Measurements from ENCODE around the gene SNX17.
"Not testable (repeated sequence)": the region's sequence is repeated elsewhere in the genome, so short reads cannot be mapped to it uniquely, and the experiment has no call there.

The SNX17 gene, protein sequence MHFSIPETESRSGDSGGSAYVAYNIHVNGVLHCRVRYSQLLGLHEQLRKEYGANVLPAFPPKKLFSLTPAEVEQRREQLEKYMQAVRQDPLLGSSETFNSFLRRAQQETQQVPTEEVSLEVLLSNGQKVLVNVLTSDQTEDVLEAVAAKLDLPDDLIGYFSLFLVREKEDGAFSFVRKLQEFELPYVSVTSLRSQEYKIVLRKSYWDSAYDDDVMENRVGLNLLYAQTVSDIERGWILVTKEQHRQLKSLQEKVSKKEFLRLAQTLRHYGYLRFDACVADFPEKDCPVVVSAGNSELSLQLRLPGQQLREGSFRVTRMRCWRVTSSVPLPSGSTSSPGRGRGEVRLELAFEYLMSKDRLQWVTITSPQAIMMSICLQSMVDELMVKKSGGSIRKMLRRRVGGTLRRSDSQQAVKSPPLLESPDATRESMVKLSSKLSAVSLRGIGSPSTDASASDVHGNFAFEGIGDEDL

DNA sequence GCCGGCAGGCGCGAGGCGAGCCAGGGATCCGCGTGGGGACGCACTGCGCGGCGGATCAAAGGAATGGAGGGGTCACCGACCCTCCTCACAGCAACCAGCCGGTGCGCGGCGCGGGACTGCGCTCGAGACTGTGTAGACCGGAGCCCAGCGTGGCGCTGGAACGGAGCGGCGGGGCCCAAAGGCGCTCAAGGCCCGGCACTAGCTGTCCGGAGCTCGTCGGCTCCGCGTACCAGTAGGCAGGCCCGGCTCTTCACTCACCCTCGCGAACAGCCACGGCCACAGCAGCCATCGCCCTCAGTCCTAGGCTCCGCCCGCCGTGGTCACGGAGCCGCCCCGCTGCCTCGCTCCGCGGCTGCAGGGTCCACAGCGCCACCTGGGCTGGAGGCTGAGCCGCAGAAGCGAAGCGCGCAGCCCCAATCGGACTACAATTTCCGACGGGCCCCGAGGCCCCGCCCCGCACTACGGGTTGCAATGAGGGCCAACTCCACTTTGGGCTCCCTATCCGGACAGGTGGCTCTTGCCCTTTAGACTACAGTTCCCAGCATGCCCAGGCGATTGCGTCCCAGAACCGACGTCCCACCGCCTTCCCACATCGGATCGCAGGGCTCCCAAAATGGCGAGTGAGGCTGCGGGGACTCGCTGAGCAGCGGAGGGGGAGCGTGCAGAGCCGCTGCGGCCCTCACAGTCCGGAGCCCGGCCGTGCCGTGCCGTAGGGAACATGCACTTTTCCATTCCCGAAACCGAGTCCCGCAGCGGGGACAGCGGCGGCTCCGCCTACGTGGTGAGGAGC is at the start of gene SNX17, which contains the start of gene EIF2B4:
TSS of gene SNX17 (plus strand) at position 591 of the 790 bp plus-strand sequence. CDS start at position 719, 128 bp downstream.
TSS of gene EIF2B4 (minus strand) at position 313 of the 790 bp plus-strand sequence. CDS start at position 289, 24 bp downstream.
- DNase-seq (ENCODE audit: low spot score) = peak; percentile 99

DNA sequence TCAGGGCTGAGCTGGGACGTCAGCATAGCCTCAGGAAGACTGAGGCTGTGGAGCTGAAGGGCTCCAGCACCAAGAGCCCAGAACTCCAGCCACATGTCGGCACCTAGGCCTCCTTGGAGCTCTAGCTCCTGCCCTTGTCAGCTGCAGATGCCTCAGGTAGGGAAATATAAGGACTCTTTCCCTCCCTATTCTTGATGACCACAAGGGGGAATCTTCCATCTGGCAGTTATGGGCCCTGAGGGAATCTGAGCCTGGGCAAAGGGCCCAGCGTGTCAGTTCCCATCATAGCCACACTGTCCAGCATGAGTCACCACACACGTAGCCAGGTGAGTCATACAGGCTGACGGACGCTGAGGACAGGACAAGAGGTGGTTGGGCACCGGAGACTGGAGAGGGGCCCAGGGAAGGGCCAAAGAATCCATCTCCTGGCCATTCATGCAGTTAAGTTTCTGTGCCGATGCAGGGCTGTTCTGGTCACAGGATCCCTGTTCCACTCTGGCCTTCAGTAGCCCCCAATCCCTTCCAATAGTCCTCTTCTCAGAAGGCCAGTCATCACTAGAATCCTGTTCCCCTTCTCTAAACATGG is 49.4 kb upstream of the SNX17 start:
- no peak for DNase-seq (ENCODE audit: low spot score)

DNA sequence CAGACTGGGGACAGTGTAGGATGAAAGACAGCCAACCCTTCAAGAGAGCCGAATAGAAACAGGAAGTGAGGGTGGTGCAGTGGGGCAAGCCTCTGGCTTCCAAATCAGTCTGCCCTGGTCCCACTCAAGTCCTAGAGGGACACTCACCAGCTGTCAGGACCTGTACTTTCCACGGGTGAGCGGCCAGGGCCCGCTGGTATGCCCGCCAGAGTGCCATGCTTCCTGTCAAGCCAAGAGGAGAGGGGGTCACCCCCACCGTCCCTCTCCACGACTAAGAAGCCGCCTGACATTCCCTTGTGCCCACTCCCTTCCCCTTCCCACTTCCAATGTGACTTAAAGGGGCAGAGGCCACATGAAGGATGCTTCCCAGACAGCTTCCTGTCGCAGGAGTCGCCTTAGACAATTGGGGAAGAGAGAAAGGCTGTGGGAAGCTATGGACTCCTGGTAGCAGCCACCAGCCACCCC is 48.1 kb upstream of the SNX17 start:
- DNase-seq (ENCODE audit: low spot score) = peak; percentile 22

DNA sequence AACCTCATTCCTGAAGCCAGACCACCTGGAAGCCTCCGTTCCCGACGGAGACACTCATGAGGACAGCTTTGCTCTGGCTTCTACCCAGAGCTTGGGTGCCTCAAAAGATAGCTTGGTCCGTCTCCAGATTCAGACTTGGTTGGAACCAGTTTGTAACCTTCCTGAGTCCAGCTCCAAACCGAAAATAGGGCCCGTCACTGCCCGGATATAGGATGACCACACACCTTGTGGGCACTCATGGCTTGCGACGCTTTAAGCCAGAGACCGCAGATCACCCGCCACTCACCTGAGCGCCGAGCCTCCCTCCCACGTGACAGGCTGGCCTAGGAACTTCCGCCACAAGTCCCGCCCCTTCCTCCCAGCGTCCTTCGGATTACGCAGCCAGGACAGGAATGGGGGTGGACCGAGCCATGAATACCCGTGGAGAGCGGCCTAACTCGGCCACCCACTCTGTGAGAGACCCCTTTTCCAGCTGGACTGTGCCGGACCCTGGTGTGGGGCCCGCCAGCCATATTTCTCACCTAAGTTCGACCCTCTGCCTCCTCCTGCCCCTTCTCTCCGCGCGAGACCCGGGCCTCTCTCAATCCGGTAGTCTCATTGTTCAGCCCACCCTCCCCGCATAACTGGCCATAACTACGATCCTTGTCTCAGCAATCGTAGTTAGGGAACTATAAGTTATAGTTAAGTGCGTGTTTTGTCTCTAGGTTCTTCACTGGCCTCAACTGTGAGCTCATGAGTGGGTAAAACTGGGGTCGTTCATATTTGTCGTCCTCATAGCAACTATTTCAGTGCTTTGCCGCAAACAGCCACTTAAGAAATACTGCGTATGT is 47.4 kb upstream of the SNX17 start, which contains the start of gene MPV17:
TSS of gene MPV17 (minus strand) at position 332 of the 830 bp plus-strand sequence. CDS start 580 bp downstream, outside the sequence.
- DNase-seq (ENCODE audit: low spot score) = peak; percentile 91

DNA sequence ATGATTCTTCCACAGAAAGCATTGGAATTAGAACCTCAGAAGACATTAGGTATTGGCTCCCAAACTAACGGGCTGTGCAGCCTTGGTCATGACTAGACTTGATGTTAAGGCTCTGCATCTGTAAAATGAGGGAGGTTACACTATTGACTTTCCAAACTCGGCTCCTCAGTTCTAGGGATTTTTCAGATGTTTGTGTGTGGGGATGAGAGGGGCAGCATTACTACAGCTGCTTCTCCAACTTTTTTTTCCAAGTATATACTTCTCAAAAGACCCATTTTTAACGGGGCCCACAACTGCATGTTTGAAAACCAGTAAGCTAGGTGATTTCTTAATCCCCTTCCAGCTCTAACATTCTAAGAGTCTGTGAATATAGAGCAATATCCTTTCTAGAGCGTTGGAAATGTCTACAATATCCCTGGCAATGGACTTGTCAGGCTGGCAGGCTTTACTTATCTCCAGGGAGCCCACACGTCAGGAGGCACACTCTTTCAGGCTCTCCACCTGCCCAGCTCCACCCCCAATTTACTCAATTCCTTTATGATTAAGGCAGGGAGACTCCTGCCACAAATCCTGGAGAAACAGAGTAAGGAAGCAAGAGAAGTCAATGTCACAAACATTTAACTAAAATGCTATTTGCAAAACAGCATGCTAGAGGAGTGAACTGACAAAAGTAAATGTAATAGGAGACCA is 46.7 kb upstream of the SNX17 start:
- DNase-seq (ENCODE audit: low spot score) = no peak

DNA sequence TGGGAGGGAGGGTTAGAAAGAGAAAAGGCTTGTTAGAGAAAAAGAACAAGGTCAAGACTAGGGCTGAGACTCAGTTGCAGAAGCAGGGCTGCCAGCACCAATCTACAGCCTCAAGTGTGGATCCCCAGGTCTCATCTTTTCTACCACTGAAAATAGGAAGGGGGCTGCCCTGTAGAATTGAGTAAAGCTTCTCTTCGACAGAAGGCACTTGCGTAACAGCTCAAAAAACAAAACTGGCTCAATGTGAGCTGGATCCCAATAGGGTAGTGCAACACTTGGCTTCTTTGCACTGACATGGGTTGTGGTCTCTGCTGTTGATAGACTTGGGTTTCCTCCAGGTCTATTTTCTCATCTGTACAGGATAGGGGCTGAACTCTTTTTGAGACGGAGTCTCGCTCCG is 45.7 kb upstream of the SNX17 start:
- no peak for DNase-seq (ENCODE audit: low spot score)

DNA sequence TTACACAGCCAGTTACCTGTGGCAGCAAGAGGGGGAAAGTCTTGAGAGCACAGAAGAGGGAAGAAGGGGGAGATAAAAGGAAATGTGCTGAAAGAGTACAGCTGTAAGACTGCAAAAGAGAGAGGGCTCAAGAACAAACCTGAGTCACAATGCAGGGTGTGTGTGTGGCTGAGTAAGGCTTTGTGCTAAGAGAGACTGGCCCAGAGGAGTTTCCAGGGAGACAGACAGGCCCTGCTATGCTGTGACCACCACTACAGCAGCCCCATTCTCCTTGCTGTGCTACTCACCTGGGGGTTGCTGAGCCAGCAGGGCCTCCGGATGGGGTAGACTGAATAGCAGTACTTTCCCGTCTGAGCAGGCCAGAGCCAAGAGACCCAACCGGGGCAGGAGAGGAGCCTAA is 35.1 kb upstream of the SNX17 start:
- no peak for DNase-seq (ENCODE audit: low spot score)

DNA sequence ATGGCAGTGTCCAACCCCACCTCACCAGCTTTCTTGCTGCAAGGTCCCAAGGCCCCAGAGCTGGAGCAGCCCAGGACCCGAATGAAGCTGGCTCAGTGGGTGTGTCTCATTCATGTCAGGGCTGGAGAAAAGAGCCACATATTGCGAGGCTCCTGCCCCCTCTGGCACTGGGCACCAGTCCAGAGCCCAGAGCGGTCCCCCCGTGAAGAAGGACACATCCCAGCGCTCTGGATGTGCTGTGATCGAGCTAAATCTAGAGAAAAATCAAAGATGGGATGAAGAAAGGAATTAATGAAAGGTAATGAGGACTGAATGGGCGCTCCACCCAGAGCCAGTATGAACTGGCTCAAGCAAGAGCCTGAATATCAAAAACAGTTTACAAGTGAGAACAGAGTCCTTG is 34.2 kb upstream of the SNX17 start:
- no peak for DNase-seq (ENCODE audit: low spot score)

DNA sequence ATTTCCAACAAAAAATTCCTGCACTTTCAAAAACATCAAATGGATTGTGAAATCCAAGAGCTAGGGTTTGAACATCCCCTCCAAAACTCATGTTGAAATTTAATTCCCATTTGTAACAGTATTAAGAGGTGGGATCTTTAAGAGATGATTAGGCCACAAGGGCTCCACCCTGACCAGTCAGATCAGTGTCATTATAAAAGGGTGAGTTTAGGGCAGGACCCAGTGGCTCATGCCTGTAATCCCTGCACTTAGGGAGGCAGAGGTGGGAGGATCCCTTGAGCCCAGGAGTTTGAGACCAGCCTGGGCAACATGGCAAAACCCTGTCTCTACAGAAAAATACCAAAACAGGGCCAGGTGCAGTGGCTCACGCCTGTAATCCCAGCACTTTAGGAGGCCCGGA is 22.8 kb upstream of the SNX17 start:
- DNase-seq (ENCODE audit: low spot score) = no peak

DNA sequence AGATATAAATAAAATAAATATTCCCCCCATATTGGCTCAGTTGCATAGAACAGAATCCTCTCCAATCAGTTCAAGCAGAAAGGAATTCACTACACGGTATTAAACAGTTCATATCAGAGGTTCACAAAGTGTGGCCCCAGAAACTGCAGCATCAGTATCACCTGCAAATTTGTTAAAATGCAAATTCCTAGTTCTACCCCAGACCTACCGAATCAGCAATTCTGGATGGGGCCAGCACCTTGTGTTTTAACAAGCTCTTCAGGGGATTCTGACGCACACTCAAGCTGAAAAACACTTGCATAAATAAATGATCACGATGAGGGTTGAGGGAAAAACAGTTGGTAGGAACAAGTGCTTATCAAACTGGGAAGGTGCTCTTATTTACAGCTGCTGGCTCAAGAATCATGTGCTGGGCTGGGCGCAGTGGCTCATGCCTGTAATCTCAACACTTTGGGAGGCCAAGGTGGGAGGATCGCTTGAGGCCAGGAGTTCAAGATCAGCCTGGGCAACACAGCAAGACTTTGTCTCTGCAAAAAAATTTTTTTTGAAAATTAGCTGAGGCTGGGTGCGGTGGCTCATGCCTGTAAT is 20.2 kb upstream of the SNX17 start:
- DNase-seq (ENCODE audit: low spot score) = no peak

DNA sequence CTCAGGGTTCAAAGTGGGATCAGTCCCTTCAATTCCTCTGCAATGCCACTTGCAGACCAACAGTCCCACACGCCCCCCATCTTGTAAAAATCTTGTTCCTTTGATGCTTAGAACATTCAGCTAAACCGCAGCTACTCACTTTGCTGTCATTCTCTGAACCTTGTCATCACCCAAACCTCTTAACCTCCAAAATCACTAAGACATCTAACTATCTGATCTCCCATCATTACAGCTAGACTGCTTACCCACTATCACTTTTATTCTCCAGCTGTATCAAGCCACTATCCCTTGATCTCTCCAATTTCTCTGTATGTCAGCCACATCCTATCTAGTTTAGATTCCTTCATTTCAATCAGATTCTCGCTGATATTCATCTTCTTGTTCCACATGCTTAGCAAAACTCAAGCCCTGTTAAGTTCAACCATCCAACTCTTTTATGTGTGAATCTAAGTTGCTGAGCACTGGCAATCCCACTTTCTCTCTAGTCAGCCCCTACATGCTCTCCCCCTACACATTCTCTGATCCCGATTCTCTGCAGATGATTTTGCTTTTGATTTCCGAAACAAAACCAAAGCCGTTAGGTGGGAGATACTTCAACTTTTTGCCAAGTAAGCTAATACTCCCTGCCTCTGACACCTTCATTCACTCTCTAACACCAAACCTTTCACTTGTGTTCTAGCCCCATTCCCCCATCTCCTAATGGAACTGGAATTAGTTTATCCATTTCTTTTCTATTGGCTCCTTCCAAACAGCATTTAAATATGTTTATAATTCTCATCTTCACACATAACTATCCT is 18.4 kb upstream of the SNX17 start:
- DNase-seq (ENCODE audit: low spot score) = peak; percentile 45

DNA sequence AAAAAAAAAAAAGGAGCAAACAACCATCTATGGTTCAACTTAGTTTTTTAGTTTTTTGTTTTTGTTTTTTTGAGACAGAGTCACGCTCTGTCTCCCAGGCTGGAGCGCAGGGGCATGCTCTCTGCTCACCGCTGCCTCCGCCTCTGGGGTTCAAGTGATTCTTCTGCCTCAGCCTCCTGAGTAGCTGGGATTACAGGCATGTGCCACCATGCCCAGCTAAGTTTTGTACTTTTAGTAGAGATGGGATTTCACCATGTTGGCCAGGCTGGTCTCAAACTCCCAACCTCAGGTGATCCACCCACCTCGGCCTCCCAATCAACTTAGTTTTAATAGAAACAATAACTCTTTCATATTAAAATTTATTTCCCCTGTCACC is 17.0 kb upstream of the SNX17 start:
- DNase-seq (ENCODE audit: low spot score) = not testable (repeated sequence)

DNA sequence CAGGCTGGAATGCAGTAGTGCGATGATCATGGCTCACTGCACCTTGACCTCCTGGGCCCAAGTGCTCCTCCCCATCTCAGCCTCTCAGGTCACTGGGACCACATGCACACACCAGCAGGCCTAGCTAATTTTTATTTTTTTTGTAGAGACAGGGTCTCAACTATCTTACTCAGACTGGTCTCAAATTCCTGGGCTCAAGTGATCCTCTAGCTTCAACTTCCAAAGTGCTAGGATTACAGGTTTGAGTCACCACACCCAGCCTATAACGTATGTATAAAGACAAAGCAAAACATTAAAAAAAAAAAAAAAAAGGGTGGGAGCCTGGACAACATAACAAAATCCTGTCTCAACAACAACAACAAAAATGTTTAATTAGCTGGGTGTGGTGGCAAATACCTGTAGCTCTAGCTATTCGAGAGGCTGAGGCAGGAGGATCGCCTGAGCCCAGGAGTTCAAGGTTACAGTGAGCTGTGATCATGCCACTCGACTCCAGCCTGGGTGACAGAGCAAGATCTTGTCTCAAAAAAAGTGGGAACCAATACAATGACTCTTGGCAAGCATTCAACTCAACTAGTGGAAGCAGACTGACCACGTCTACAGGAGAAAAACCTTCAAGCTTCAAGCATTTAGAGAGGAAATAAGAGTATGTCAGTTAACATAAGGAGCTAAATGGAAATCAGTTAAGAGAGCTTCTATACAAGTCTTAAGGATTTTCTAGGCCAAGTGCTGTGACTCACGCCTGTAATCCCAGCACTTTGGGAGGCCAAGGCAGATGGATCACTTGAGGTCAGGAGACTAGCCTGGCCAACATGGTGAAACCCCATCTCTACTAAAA is 16.4 kb upstream of the SNX17 start:
- DNase-seq (ENCODE audit: low spot score) = no peak

DNA sequence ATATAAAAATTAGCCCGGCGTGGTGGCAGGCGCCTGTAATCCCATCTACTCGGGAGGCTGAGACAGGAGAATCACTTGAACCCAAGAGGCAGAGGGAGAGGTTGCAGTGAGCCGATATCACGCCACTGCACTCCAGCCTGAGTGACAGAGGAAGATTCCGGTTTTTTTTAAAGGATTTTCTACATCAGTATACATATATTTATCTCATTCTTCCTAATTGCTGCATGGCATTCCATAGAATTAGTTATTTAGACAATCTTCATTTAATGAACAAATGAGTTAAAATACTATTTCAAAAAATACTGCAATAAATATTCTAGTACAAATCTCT is 15.9 kb upstream of the SNX17 start:
- no peak for DNase-seq (ENCODE audit: low spot score)

DNA sequence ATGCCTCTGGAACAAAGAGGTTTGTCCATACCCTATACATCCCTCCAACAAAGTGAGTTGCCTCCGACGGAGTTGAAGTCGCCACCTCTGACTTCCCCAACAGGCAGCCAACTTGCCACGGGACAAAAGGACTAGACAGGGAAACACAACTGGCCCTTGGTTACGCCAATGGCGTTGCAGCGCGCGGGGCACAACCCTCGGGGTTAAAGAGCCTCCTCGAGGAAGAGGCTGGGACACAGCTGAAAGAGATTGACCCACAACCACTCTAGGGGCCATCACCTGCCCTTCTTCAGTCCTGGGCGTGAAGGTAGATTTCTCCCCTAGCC is 14.4 kb upstream of the SNX17 start:
- peak; percentile 57 for DNase-seq (ENCODE audit: low spot score)

DNA sequence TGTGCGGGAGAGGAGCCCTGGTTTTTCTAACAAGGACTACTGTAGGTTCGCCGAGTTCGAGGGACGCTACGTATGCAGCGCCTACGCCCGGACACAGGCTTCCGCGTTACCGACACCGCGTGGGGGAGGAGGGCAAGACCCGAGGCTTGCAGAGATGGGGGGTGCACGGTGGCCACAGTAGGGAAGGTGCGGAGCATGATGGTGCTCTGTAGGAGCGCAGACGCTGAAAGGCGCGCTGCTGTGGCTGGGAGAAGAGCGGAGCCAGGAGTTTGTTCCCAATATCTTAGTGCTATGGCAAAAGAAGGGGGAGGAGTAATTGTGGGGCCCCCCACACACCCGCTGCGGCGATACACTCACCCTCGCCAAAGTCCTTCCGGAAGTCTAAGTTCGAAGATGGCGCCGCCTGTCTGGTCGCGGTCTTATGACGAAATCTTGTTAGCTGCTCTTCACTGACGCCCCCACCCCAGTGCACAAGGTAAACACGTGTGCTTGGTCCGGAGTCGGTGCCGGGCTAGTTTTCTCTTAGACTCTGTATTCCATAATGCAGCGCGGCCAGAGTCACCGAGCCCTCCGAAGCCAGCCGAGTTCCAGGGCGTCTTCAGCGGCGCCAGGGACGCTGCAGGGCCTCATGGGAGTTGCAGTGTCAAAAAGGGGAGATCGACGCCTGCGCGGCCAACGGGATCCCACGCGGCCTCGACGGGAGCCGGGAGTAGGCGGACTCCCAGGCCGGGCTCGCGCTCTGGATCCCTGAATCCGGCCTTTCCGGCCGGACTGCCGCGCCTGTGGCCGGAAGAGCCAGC is 13.8 kb upstream of the SNX17 start, which contains the start of gene GTF3C2:
TSS of gene GTF3C2 (minus strand) at position 383 of the 800 bp plus-strand sequence. CDS start 13,210 bp downstream, outside the sequence.
- DNase-seq (ENCODE audit: low spot score) = peak; percentile 95

DNA sequence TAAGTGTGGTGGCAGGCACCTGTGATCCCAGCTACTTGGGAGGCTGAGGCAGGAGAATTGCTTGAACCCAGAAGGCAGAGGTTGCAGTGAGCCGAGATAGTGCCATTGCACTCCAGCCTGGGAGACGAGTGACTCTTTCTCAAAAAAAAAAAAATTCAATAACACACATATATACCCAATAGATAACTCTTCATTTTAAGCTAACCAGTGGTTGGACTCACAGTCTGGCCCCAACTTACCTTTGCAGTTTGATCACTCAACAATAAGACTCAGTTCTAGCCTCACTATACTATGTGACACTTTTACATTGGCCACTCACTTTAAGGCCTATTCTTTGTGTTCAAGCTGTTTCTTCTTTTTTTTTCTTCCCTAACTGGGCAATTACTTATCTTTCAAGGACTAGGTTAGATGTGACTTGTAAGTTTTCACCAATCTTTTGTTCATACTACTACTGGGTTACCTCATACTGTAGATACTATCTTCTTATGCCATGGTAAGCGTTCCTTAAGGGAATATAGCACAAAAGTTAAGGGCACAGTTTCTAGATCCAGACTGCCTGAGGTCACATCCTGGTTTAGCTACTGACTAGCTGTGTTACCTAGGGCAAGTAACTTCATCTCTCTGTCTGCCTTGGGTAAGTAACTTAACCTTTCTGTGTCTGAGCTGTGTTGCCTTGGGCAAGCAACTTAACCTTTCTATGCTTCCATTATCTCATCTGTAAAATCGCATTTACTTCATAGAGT is 7.6 kb upstream of the SNX17 start:
- DNase-seq (ENCODE audit: low spot score) = no peak

Data from activated CD4-positive, alpha-beta T cell treated with anti-CD3 and anti-CD28 coated beads, Interleukin-2, Interleukin-4, amounts not matched to agents 100 ng/mL and 50 ng/mL, durations not matched to agents 16 hours and 8 hours (primary cell).